ENCODE data around the gene DLK1.

DLK1 gene

GRCh38 chr14:100687386-100687785, 39.3 kb upstream of the DLK1 start:
- TF ChIP-seq CTCF (IDR thresholded peaks at IDR 0.05; ENCODE audit: low read depth, low read length) = no peak
- no peak for DNase-seq (ENCODE audit: extremely low read depth, low read depth)

- no peak for DNase-seq (ENCODE audit: extremely low read depth, low read depth)
- TF ChIP-seq CTCF (IDR thresholded peaks at IDR 0.05; ENCODE audit: low read depth, low read length) = no peak
These were observed 38.6 kb upstream of the DLK1 start for GRCh38 chr14:100688051-100688450.

GRCh38 chr14:100688598-100689461, 37.9 kb upstream of the DLK1 start:
- no peak for TF ChIP-seq CTCF (IDR thresholded peaks at IDR 0.05; ENCODE audit: low read depth, low read length)
- no peak for DNase-seq (ENCODE audit: extremely low read depth, low read depth)

GRCh38 chr14:100690672-100691071, 36.0 kb upstream of the DLK1 start:
- no peak for TF ChIP-seq CTCF (IDR thresholded peaks at IDR 0.05; ENCODE audit: low read depth, low read length)

GRCh38 chr14:100691395-100692056, 35.2 kb upstream of the DLK1 start:
- no peak for TF ChIP-seq CTCF (IDR thresholded peaks at IDR 0.05; ENCODE audit: low read depth, low read length)
- DNase-seq (ENCODE audit: extremely low read depth, low read depth) = no peak

More at GRCh38 chr14:100690672-100691071, 36.0 kb upstream of the DLK1 start:
- DNase-seq (ENCODE audit: extremely low read depth, low read depth) = no peak

- TF ChIP-seq CTCF (IDR thresholded peaks at IDR 0.05; ENCODE audit: low read depth, low read length) = no peak
These were observed 34.4 kb upstream of the DLK1 start for GRCh38 chr14:100692256-100692655.

More at GRCh38 chr14:100692256-100692655, 34.4 kb upstream of the DLK1 start:
- DNase-seq (ENCODE audit: extremely low read depth, low read depth) = no peak
